Adrenal gland (tissue), 5 donors: ENCODE results near the gene GIMD1.

ENCODE experiments used
- POLR2A ChIP-seq, 2 donors: fragments of 450-650 bp; IDR thresholded peaks; one replicate each; pipeline ENCODE4 v1.6.1; 2017; ENCODE audit warnings: antibody characterized with exemption in 2 of 2, mild to moderate bottlenecking in 2 of 2, moderate library complexity in 1 of 2
- TF ChIP-seq, protein P1 (sequence below), 6 experiments: fragments of 450-650 bp in 4 of 6; fragments of 200-600 bp in 2 of 6; sonication (generic) in 1 of 6; IDR thresholded peaks; 1 replicate in 5 of 6; 2 replicates in 1 of 6; pipeline versions ENCODE4 v1.5.1 to v1.8.0; 2016 to 2021; ENCODE audit warnings: antibody characterized with exemption in 6 of 6, mild to moderate bottlenecking in 2 of 6, moderate library complexity in 1 of 6
- donor health status: DM: no; HTN: no; CAD: no.

DNA sequence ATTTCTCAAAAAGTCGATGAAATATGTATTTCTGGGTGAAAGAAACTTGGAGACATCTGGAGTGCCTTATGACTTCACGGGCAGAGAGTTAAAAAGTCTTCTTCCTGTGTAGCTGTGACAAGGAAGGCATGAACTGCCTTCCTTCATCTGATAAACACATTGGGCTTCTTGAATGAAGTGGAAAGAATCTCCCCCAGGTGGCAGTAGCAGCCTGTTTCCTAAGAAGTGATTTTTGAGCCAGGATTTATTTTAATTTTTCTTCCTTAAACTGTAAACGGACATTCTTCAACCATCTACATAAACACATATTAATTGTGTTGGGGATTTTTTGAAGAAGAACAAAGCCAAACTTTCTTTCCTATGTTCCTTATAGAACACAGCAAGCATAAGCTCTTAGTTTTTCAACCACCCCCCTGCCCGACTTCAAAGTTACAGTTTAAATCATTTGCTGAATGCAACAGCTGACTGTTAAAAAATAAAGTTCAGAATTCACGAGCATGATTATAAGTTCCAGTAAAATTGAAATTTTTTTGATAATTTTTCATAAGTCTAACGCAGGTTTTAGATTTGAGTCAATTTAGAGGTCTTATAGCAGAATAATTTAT, 980 bp upstream of the GIMD1 start:
- TF ChIP-seq, protein P1, sequence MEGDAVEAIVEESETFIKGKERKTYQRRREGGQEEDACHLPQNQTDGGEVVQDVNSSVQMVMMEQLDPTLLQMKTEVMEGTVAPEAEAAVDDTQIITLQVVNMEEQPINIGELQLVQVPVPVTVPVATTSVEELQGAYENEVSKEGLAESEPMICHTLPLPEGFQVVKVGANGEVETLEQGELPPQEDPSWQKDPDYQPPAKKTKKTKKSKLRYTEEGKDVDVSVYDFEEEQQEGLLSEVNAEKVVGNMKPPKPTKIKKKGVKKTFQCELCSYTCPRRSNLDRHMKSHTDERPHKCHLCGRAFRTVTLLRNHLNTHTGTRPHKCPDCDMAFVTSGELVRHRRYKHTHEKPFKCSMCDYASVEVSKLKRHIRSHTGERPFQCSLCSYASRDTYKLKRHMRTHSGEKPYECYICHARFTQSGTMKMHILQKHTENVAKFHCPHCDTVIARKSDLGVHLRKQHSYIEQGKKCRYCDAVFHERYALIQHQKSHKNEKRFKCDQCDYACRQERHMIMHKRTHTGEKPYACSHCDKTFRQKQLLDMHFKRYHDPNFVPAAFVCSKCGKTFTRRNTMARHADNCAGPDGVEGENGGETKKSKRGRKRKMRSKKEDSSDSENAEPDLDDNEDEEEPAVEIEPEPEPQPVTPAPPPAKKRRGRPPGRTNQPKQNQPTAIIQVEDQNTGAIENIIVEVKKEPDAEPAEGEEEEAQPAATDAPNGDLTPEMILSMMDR (IDR thresholded peaks at IDR 0.05): peak; percentile 31 to 60 (median 52)
- no peak for TF ChIP-seq POLR2A (IDR thresholded peaks at IDR 0.05)
